Heart left ventricle (tissue), 16 donors: Measurements from ENCODE around the gene BRMS1. TPM values are rescaled to one million over a fixed set of nuclear protein-coding genes. Genes with fewer than 3 reads are reported as not detected.

Experiments
- ATAC-seq, 4 donors: fragments of 200-7000 bp; cut with Tn5 transposase; one replicate each; pipeline ENCODE4 v1.9.1; 2020 to 2022; ENCODE audit warnings: moderate library complexity in 4 of 4, mild to moderate bottlenecking in 3 of 4, moderate number of reproducible peaks in 1 of 4
- DNase-seq, 5 donors: peaks; one replicate each; pipeline ENCODE4 v3.0.0-alpha.2; 2020
- H3K27ac ChIP-seq, 12 donors: fragments of 200-600 bp; sonication (generic) in 4 of 12; one replicate each; pipeline versions ENCODE4 v1.5.0 to v1.8.0; 2016 to 2022; ENCODE audit warnings: mild to moderate bottlenecking in 2 of 12
- H3K27me3 ChIP-seq, 9 donors: fragments of 200-600 bp; sonication (generic) in 2 of 9; one replicate each; pipeline versions ENCODE4 v1.5.1 to v1.8.0; 2016 to 2022; ENCODE audit warnings: mild to moderate bottlenecking in 3 of 9
- H3K36me3 ChIP-seq, 9 donors: fragments of 200-600 bp; sonication (generic) in 2 of 9; one replicate each; pipeline versions ENCODE4 v1.5.0 to v1.8.0; 2018 to 2022; ENCODE audit warnings: mild to moderate bottlenecking in 2 of 9
- H3K4me1 ChIP-seq, 12 donors: fragments of 200-600 bp; sonication (generic) in 4 of 12; one replicate each; pipeline versions ENCODE4 v1.5.0 to v1.8.0; 2016 to 2022; ENCODE audit warnings: mild to moderate bottlenecking in 3 of 12
- H3K4me3 ChIP-seq, 12 donors: fragments of 200-600 bp; sonication (generic) in 4 of 12; one replicate each; pipeline versions ENCODE4 v1.5.0 to v1.8.0; 2017 to 2022; ENCODE audit warnings: mild to moderate bottlenecking in 9 of 12, moderate library complexity in 4 of 12
- H3K9me3 ChIP-seq, 12 donors: fragments of 200-600 bp; sonication (generic) in 4 of 12; one replicate each; pipeline versions ENCODE4 v1.5.0 to v1.8.0; 2016 to 2022; ENCODE audit warnings: mild to moderate bottlenecking in 1 of 12
- POLR2A ChIP-seq, 2 donors: fragments of 450-650 bp; IDR thresholded peaks; one replicate each; pipeline ENCODE4 v1.6.1; 2017; ENCODE audit warnings: antibody characterized with exemption in 2 of 2, mild to moderate bottlenecking in 2 of 2, moderate library complexity in 2 of 2
- WGBS, 4 donors: extraction: QIAGEN DNeasy Blood & Tissue Kit in 2 of 4; methylation state at CpG; one replicate each; pipeline versions ENCODE4 v1.1.5 to v1.1.7; 2013 to 2018; 5-methylcytosine and 5-hydroxymethylcytosine counted together
- intact Hi-C, 10 donors: fragments of 100-400 bp; cut with DNase I; formaldehyde crosslinking; loops; one replicate each; pipeline versions ENCODE4 v1.11.1 to v1.14.2; 2022
- polyA plus RNA-seq, 2 donors: library from polyadenylated mRNA; stranded (reverse); fragments of 200-250 nt; gene quantifications; one replicate each; pipeline ENCODE4 v1.2.3, GENCODE V29; 2013
- total RNA-seq, 9 donors: library from RNA; depleted of rRNA in 2 of 9; stranded (reverse); fragments of >200 nt in 2 of 9; fragmentation: NEBNext Ultra II Directional in 3 of 9; extraction: Animal tissue kit (Norgen Biotek cat#: 25700) in 3 of 9; gene quantifications; one replicate each; pipeline versions ENCODE4 v1.1.0 to v1.2.4, GENCODE V29; 2016 to 2023
- TF ChIP-seq, protein P1 (sequence below), 12 donors: fragments of 200-600 bp; sonication (generic) in 4 of 12; IDR thresholded peaks; one replicate each; pipeline versions ENCODE4 v1.5.0 to v1.8.0; 2018 to 2022; ENCODE audit warnings: antibody characterized with exemption in 12 of 12, mild to moderate bottlenecking in 5 of 12
- donor health status: ischemic (EF 13 %, LVEDD 7.1; RV severe dilation, severe dysfunction).
- donor health status: healthy with polysubstance abuse.
- donor health status: DM: no; HTN: yes; CAD: no.
- donor health status: DM: no; HTN: no; CAD: no.
- donor health status: ischemic (EF 25% LVEDD 6.9; RV normal size, moderate dysfunction).
- donor health status: ischemic (EF 25% LVEDD 5.7; RV mildly dilated, moderate dysfunction).
- donor health status: healthy.
- donor health status: DM: yes; HTN: yes; CAD: no.
- donor health status: ischemic (EF 35%, LVEDD 5.7; RV mildly dilated, moderate dysfunction).
- donor health status: nonischemic (EF 11% LVEDD 7.7; RV severe dilation, severe dysfunction).
- donor health status: DM: yes; HTN: yes; CAD: no.
- donor health status: PGD.
- donor health status: ischemic (EF 29% LVEDD 5.4; RV normal size, mild dysfunction).
- donor health status: nonischemic (EF 23%, LVEDD 6.1; RV moderate dilation, normal function).

The BRMS1 gene
- total and polyA plus RNA-seq, 11 donors: 9.7 to 77.4 (median 22.7) TPM

DNA sequence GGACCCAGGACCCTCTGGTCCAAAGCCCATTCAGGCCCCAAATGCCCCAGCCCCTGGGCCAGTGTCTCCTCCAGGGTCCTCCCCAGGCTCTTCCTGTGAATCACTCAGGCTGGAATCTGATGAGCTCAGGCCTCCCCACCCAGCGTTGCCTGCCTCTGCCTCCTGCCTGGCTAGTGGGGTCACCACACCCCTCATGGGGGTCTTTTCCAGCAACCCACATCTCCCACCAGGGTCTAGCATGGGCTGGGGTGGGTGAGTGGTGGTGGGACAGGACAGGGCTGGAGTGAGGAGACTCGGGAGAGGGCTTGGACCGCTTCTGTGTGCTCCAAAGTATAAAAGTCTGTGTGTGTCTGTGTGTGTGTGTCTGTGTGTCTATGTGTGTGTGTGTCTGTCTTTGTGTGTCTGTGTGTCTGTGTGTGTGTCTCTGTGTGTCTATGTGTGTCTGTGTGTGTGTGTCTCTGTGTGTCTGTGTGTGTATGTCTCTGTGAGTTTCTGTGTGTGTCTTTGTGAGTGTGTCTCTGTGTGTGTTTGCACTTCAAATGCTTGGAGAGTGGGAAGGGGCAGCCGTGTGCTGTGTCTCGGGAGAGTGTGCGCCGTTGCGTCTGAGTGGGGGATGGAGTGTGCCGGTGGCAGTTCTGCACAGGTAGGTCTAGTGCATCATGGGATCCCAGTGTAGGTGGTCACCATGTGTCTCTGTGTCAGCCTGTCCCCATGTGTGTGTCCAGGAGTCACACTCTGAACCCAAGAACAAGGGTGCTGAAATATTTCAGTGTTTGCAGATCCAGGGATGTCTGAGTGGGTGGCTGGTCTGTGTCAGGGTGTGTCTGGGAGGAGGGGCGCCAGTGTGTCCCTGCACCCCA lies 17.5 kb downstream of the BRMS1 start:
- TF ChIP-seq, protein P1, sequence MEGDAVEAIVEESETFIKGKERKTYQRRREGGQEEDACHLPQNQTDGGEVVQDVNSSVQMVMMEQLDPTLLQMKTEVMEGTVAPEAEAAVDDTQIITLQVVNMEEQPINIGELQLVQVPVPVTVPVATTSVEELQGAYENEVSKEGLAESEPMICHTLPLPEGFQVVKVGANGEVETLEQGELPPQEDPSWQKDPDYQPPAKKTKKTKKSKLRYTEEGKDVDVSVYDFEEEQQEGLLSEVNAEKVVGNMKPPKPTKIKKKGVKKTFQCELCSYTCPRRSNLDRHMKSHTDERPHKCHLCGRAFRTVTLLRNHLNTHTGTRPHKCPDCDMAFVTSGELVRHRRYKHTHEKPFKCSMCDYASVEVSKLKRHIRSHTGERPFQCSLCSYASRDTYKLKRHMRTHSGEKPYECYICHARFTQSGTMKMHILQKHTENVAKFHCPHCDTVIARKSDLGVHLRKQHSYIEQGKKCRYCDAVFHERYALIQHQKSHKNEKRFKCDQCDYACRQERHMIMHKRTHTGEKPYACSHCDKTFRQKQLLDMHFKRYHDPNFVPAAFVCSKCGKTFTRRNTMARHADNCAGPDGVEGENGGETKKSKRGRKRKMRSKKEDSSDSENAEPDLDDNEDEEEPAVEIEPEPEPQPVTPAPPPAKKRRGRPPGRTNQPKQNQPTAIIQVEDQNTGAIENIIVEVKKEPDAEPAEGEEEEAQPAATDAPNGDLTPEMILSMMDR (IDR thresholded peaks at IDR 0.05): no peak
- no peak for TF ChIP-seq POLR2A (IDR thresholded peaks at IDR 0.05)
- Histone ChIP-seq H3K27ac (peak overlapping the region; percentile 25 to 86 (median 76)), H3K27me3 (no peaks in the 10 kb centered on the region), H3K36me3 (peaks cover 0 to 6% (median 0%) of the 10 kb centered on the region in 9 donors), H3K4me3 (peak overlapping the region in 1 of 12 donors; percentile 3), H3K9me3 (no peaks in the 10 kb centered on the region), H3K4me1 (peaks cover 4 to 39% (median 32%) of the 10 kb centered on the region in 12 donors)
- intact Hi-C loops: loop anchor here in 9 of 10 donors (1.0 to 5.0 kb wide), 4 partner anchors 15 to 60 kb away; no protein-coding TSS in a partner anchor
- DNase-seq (peak in 2 of 5 donors; percentile 57 to 66), ATAC-seq (peak in 3 of 4 donors; percentile 19 to 53 (median 33))
- 73 to 79% (median 78%) methylated on average over 10 of the region's 10 CpGs for WGBS, 4 donors

DNA sequence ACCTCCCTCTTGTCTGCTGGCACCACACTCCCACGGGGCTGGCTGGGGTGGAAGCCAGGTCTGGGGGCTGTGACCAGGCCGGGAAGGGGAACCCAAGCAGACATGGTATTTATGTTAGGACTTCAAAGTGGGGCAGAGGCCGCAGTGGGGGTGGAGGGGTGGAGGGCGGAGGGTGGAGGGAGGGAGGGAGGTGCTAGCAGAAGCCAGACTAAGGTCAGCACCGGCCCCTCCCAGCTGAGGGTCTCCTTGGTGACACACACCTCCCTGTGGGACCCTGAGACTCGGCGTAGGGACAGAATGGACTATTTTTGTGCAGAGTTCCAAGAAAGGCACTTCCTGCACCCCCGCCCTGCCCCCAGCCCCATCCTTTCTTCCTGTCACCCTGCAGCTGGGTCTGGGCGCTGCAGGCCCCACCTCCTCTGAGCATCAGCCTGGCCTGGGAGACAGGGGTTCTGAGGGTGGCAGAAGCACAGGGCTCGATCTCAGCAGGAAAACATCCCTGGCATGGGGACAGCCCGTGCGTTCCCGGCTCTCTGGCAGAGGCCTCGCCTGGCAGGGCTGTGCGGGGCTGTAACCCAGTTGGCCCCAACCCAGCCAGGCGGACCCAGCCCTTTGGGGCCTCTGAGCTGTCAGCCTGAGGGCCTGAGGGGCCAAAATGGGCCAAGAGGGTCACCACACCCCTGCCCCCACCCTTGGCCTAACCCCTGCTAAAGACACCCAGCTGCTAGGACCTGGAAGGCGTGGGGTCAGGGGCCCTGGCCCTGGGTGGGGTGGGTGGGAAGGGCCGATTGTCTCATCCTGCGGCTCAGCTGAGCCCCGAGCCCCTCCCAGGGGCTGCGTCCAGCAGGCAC lies 18.4 kb downstream of the BRMS1 start:
- peak; percentile 57 to 87 (median 73) for ATAC-seq
- Histone ChIP-seq H3K4me1 (peaks cover 4 to 47% (median 32%) of the 10 kb centered on the region in 12 donors), H3K27ac (peak overlapping the region; percentile 25 to 86 (median 76)), H3K36me3 (no peaks in the 10 kb centered on the region), H3K27me3 (no peaks in the 10 kb centered on the region), H3K4me3 (peak overlapping the region in 1 of 12 donors; percentile 3), H3K9me3 (no peaks in the 10 kb centered on the region)
- intact Hi-C loops: loop anchor here in 2 of 10 donors (1.0 to 5.0 kb wide), 2 partner anchors 14 to 61 kb away; no protein-coding TSS in a partner anchor
- peak; percentile 76 to 87 (median 84) for DNase-seq
- WGBS, 4 donors: 27 to 48% (median 34%) methylated on average over 12 to 21 of the region's 21 CpGs
- TF ChIP-seq POLR2A (IDR thresholded peaks at IDR 0.05): no peak
- TF ChIP-seq, protein P1 (IDR thresholded peaks at IDR 0.05): no peak

DNA sequence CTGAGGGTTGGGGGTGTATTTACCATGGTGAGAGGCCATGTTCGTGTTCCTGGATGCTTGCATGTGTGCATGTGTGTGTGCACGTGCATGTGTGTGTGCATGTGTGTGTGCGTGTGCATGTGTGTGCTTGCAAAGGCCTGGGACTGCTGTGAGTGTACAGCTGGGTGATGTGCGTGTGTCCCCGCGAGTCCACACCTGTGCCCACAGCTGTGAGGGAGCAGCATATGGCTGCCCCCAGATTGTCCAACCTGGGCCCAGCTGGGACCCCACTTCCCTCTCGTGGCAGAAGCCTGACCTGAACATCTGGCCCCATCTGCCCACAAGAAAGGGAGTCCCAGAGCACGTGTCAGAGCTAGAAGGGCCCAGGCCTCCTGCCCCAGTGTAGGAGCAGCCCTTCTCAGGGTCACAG lies 19.6 kb downstream of the BRMS1 start:
- Histone ChIP-seq H3K27ac (peak overlapping the region in 6 of 12 donors; percentile 13 to 84 (median 79)), H3K9me3 (no peaks in the 10 kb centered on the region), H3K4me3 (no peak overlapping the region), H3K36me3 (no peaks in the 10 kb centered on the region), H3K4me1 (peaks cover 4 to 47% (median 32%) of the 10 kb centered on the region in 12 donors), H3K27me3 (no peaks in the 10 kb centered on the region)
- no peak for TF ChIP-seq POLR2A (IDR thresholded peaks at IDR 0.05)
- TF ChIP-seq, protein P1 (IDR thresholded peaks at IDR 0.05): no peak
- intact Hi-C loops: loop anchor here in 1 of 10 donors (5.0 kb wide), 1 partner anchor 62 kb away; no protein-coding TSS in a partner anchor
- WGBS, 4 donors: 77 to 87% (median 85%) methylated on average over 4 to 8 of the region's 8 CpGs
- ATAC-seq (no peak), DNase-seq (no peak)
